ENCODE data around the gene SDHC.

- TF ChIP-seq, protein P1, sequence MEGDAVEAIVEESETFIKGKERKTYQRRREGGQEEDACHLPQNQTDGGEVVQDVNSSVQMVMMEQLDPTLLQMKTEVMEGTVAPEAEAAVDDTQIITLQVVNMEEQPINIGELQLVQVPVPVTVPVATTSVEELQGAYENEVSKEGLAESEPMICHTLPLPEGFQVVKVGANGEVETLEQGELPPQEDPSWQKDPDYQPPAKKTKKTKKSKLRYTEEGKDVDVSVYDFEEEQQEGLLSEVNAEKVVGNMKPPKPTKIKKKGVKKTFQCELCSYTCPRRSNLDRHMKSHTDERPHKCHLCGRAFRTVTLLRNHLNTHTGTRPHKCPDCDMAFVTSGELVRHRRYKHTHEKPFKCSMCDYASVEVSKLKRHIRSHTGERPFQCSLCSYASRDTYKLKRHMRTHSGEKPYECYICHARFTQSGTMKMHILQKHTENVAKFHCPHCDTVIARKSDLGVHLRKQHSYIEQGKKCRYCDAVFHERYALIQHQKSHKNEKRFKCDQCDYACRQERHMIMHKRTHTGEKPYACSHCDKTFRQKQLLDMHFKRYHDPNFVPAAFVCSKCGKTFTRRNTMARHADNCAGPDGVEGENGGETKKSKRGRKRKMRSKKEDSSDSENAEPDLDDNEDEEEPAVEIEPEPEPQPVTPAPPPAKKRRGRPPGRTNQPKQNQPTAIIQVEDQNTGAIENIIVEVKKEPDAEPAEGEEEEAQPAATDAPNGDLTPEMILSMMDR (conservative IDR thresholded peaks at IDR 0.05; ENCODE audit: low read depth in 2 of 2), result no peak
- no peak for TF ChIP-seq EZH2 (IDR thresholded peaks at IDR 0.05; ENCODE audit: low read depth, unreplicated experiment)
- TF ChIP-seq CREB1 (CRISPR knock-in tag; IDR thresholded peaks at IDR 0.05; ENCODE audit: low read depth), result no peak
- TF ChIP-seq POLR2AphosphoS5 (IDR thresholded peaks at IDR 0.05; ENCODE audit: low read depth), result no peak
These were observed 14.8 kb upstream of the SDHC start for GRCh38 chr1:161299347-161299746.

Measured in GM23338 (cell line).